ENCODE measurements around the gene PPRC1. TPM values are rescaled to one million over a fixed set of nuclear protein-coding genes. Genes with fewer than 3 reads are reported as not detected.
A peak's percentile ranks its signal among the peaks of the same experiment; 100 is the strongest.
"Not testable (repeated sequence)": the region's sequence is repeated elsewhere in the genome, so short reads cannot be mapped to it uniquely, and the experiment has no call there.

PPRC1 gene
- total and polyA plus RNA-seq, 4 experiments from 2014 or later, result 6.4 to 39.8 (median 29.6) TPM

DNA sequence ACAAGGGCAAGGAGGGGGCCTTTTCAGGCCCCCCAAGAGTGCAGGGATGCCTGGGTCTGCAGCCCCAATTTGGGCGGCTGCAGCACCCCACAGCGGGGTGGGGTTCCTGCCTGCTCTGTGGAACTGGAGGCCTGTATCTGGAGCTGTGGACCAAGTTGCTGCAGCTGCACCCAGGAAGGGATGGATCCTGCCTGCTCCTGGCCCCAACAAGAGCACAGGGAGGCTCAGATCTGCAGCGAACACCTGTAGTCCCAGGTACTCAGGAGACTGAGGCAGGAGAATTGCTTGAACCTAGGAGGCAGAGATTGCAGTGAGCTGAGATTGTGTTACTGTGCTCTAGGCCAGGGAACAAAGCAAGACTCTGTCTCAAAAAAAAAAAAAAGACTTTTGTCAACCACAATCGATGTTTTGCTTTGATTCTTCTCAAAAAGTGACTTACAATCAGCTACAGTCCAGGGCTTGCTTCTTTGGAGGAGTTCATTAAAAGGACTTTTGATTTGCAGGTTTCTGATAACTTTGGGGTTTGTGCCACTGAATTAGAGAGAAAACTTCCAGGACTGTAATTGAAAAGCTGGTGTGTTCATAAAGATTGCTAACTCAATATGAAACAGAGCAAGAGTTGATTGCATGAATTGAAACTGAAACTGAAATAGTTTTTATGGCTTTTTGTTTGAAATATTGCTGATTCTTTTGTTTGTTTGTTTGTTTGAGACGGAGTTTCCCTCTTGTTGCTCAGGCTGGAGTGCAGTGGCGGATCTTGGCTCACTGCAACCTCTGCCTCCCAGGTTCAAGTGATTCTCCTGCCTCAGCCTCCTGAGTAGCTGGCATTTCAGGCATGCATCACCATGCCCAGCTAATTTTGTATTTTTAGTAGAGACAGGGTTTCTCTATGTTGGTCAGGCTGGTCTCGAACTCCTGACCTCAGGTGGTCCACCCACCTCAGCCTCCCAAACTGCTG lies 56.4 kb downstream of the PPRC1 start:
- H3K4me3 ChIP-seq (ENCODE audit: low read length in 2 of 2); H3K27me3 ChIP-seq (ENCODE audit: insufficient read depth, low read length); intact Hi-C loops (cut with micrococcal nuclease); H3K36me3 Mint-ChIP-seq; H3K9me3 ChIP-seq (ENCODE audit: control insufficient read depth in 1 of 2, low read length in 2 of 2); H3K27me3 Mint-ChIP-seq; H3K36me3 ChIP-seq (ENCODE audit: insufficient read depth, low read length): not testable (repeated sequence)
- Histone ChIP-seq H3K27ac (ENCODE audit: low read depth, low read length) (peak overlapping the region; percentile 32), H3K4me1 (ENCODE audit: insufficient read depth, low read length) (peaks cover 22% of the 10 kb centered on the region)
- peaks cover 9 to 17% (median 10%) of the 10 kb centered on the region in 4 donors for H3K4me1 Mint-ChIP-seq
- peak overlapping the region; percentile 69 to 88 (median 80) for H3K4me3 Mint-ChIP-seq
- CTCF ChIA-PET (ENCODE audit: partially characterized antibody), result interaction anchor here (1.3 to 2.2 kb wide), 2 partner anchors 20 to 57 kb away, joined by 3 to 11 read pairs; partner anchors contain the start of gene GBF1
- peak in 4 of 5 donors; percentile 12 to 42 (median 18) for DNase-seq
- peaks cover 0 to 12% (median 3%) of the 10 kb centered on the region in 8 donors for H3K9me3 Mint-ChIP-seq
- POLR2A ChIA-PET (ENCODE audit: partially characterized antibody), result interaction anchor here (0.7 to 0.9 kb wide), 3 partner anchors 37 to 808 kb away, joined by 3 read pairs; partner anchors contain the start of genes ELOVL3 and NOLC1
- H3K27ac Mint-ChIP-seq, result peak overlapping the region; percentile 83 to 94 (median 90)

DNA sequence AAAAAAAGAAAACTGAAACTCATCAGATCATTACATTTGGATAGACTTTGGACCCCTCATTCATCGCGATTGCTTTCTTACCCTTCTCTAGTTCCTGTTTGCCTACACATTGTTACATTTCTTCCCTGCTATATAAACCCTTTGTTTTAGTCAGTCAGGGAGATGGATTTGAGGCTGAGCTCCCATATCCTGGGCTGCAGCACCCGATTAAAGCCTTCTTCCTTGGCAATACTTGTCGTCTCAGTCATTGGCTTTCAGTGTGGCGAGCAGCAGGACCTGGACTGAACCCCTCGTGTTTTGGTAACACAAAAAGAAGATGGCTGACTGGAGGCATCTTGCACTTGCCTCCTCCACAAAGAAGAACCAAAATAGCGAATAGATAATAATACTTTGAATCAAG lies 59.1 kb downstream of the PPRC1 start:
- Histone ChIP-seq H3K27ac (ENCODE audit: low read depth, low read length) (no peak overlapping the region), H3K9me3 (ENCODE audit: control insufficient read depth in 1 of 2, low read length in 2 of 2) (no peaks in the 10 kb centered on the region), H3K27me3 (ENCODE audit: insufficient read depth, low read length) (no peaks in the 10 kb centered on the region), H3K4me1 (ENCODE audit: insufficient read depth, low read length) (peaks cover 22% of the 10 kb centered on the region), H3K4me3 (ENCODE audit: low read length in 2 of 2) (no peak overlapping the region), H3K36me3 (ENCODE audit: insufficient read depth, low read length) (no peaks in the 10 kb centered on the region)
- CTCF ChIA-PET (ENCODE audit: partially characterized antibody), result no interaction called here
- H3K9me3 Mint-ChIP-seq, result peaks cover 0 to 9% (median 2%) of the 10 kb centered on the region in 8 donors
- no peaks in the 10 kb centered on the region for H3K36me3 Mint-ChIP-seq
- H3K27ac Mint-ChIP-seq, result peak overlapping the region in 1 of 7 donors; percentile 26
- no peak for DNase-seq
- intact Hi-C loops (cut with micrococcal nuclease), result no loop called here
- no peak overlapping the region for H3K4me3 Mint-ChIP-seq
- H3K27me3 Mint-ChIP-seq, result no peaks in the 10 kb centered on the region
- POLR2A ChIA-PET (ENCODE audit: partially characterized antibody), result no interaction called here
- H3K4me1 Mint-ChIP-seq, result peaks cover 9 to 17% (median 10%) of the 10 kb centered on the region in 4 donors

DNA sequence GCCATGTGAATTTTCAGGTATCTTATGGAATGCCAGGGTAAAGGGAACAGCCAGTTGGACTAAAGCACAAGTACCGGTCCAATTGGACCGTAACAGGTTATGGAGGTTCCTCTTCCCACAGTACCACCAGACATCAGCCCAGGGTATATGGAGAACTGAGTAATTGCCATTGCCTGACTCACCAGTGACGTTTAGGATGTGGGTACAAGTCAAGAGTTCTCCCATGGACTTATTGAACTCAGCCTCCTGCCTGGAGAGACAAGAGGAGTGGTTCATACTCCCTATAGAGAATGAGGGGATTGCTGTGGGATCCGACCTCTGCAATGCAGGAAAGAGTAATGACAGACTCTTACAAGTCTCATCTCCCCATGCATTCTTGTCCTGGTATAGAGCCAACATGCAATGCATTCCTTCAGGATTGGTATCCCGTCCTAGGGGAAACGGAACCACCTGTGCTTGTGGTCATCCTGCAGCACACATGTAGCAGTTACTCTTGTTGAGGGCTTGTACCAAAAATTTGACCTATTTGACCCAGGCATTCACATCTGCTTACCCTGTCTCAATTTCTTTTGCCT lies 62.5 kb downstream of the PPRC1 start:
- no peaks in the 10 kb centered on the region for H3K36me3 ChIP-seq (ENCODE audit: insufficient read depth, low read length)
- no peaks in the 10 kb centered on the region for H3K4me1 ChIP-seq (ENCODE audit: insufficient read depth, low read length)
- ChIA-PET CTCF (ENCODE audit: partially characterized antibody) (no interaction called here), POLR2A (ENCODE audit: partially characterized antibody) (no interaction called here)
- Mint-ChIP-seq H3K27ac (no peak overlapping the region), H3K4me3 (no peak overlapping the region), H3K27me3 (peaks cover 0 to 4% of the 10 kb centered on the region in 2 donors), H3K36me3 (no peaks in the 10 kb centered on the region), H3K4me1 (no peaks in the 10 kb centered on the region), H3K9me3 (peaks cover 0 to 8% (median 2%) of the 10 kb centered on the region in 8 donors)
- no peak overlapping the region for H3K27ac ChIP-seq (ENCODE audit: low read depth, low read length)
- DNase-seq, result no peak
- H3K4me3 ChIP-seq (ENCODE audit: low read length in 2 of 2), result no peak overlapping the region
- no peaks in the 10 kb centered on the region for H3K9me3 ChIP-seq (ENCODE audit: control insufficient read depth in 1 of 2, low read length in 2 of 2)
- intact Hi-C loops (cut with micrococcal nuclease), result no loop called here
- H3K27me3 ChIP-seq (ENCODE audit: insufficient read depth, low read length), result no peaks in the 10 kb centered on the region

DNA sequence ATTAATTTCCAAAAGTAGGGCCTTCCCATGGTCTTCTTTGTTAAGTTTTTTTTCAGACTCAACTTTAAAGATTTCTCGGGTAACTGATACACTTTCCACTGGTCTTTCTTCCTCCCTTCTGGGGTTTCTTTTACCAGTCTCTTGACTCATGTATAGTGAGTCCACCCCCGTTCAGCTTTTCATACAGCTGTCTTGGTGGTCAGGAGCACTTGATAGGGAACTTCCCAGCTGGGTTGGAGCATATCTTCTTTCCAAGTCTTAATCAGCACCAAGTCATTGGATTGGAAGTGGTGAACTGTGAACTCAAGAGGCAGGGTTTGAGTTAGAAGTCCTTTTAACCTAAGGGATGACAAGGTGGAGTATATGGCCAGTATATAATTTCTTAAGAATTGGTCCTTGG lies 64.1 kb downstream of the PPRC1 start:
- no peak for DNase-seq
- intact Hi-C loops (cut with micrococcal nuclease), result no loop called here
- H3K9me3 Mint-ChIP-seq, result peaks cover 0 to 3% (median under 1%) of the 10 kb centered on the region in 8 donors
- H3K27ac Mint-ChIP-seq, result no peak overlapping the region
- H3K4me1 ChIP-seq (ENCODE audit: insufficient read depth, low read length), result no peaks in the 10 kb centered on the region
- H3K36me3 Mint-ChIP-seq, result no peaks in the 10 kb centered on the region
- H3K4me1 Mint-ChIP-seq, result no peaks in the 10 kb centered on the region
- no peak overlapping the region for H3K4me3 Mint-ChIP-seq
- H3K36me3 ChIP-seq (ENCODE audit: insufficient read depth, low read length), result no peaks in the 10 kb centered on the region
- no peak overlapping the region for H3K27ac ChIP-seq (ENCODE audit: low read depth, low read length)
- POLR2A ChIA-PET (ENCODE audit: partially characterized antibody), result no interaction called here
- CTCF ChIA-PET (ENCODE audit: partially characterized antibody), result no interaction called here
- H3K4me3 ChIP-seq (ENCODE audit: low read length in 2 of 2), result no peak overlapping the region
- H3K9me3 ChIP-seq (ENCODE audit: control insufficient read depth in 1 of 2, low read length in 2 of 2), result no peaks in the 10 kb centered on the region
- peaks cover 0 to 4% of the 10 kb centered on the region in 2 donors for H3K27me3 Mint-ChIP-seq
- no peaks in the 10 kb centered on the region for H3K27me3 ChIP-seq (ENCODE audit: insufficient read depth, low read length)

DNA sequence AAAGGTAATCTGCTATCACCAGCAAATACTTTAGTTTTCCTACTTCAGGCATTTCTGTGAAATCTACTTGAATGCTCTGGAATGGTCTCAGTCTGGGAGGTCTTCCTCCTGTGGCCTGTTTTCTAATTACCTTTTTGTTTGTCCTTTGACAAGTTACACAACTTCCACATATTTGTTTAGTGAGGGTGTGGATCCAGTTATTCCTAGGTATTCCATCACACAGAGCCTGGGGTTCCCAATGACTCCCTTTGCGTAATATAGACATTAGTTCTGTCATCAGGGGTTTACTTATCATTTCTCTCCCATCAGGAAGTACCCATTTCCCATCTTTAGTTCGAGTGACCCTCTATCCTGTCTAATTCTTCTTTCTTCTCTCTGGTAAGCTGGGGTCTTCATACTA lies 65.2 kb downstream of the PPRC1 start:
- DNase-seq, result no peak
- H3K27me3 ChIP-seq (ENCODE audit: insufficient read depth, low read length), result no peaks in the 10 kb centered on the region
- no peaks in the 10 kb centered on the region for H3K9me3 ChIP-seq (ENCODE audit: control insufficient read depth in 1 of 2, low read length in 2 of 2)
- no peak overlapping the region for H3K4me3 ChIP-seq (ENCODE audit: low read length in 2 of 2)
- peaks cover 0 to under 1% (median 0%) of the 10 kb centered on the region in 8 donors for H3K9me3 Mint-ChIP-seq
- H3K36me3 ChIP-seq (ENCODE audit: insufficient read depth, low read length), result no peaks in the 10 kb centered on the region
- POLR2A ChIA-PET (ENCODE audit: partially characterized antibody), result no interaction called here
- no peaks in the 10 kb centered on the region for H3K4me1 Mint-ChIP-seq
- no peak overlapping the region for H3K27ac Mint-ChIP-seq
- CTCF ChIA-PET (ENCODE audit: partially characterized antibody), result no interaction called here
- no peak overlapping the region for H3K27ac ChIP-seq (ENCODE audit: low read depth, low read length)
- H3K4me3 Mint-ChIP-seq, result peak overlapping the region in 1 of 8 donors; percentile 55
- H3K36me3 Mint-ChIP-seq, result no peaks in the 10 kb centered on the region
- H3K27me3 Mint-ChIP-seq, result peaks cover 0 to 7% of the 10 kb centered on the region in 2 donors
- intact Hi-C loops (cut with micrococcal nuclease), result no loop called here
- no peaks in the 10 kb centered on the region for H3K4me1 ChIP-seq (ENCODE audit: insufficient read depth, low read length)

Other genes with a start within 250 kb of the PPRC1 start
- gene ARMH3, start 76.9 kb upstream of the PPRC1 start, total RNA-seq, result 10 to 100 TPM; 31.4 to 31.8 TPM
- 10 to 100 TPM; 21.9 to 28.7 TPM for gene ARMH3, start 76.9 kb upstream of the PPRC1 start, polyA plus RNA-seq
- 10 to 100 TPM; 25.1 to 27.9 TPM for gene HPS6, start 67.7 kb upstream of the PPRC1 start, total RNA-seq
- gene HPS6, start 67.7 kb upstream of the PPRC1 start, polyA plus RNA-seq, result 10 to 100 TPM; 27.0 to 27.1 TPM
- gene LDB1, start 12.7 kb upstream of the PPRC1 start, total RNA-seq, result 100 to 1,000 TPM; 131 to 135 TPM
- gene LDB1, start 12.7 kb upstream of the PPRC1 start, polyA plus RNA-seq, result 10 to 100 TPM in 1 of 2 donors, 1 to 10 TPM in 1; 10.0 to 48.6 TPM
- gene NOLC1, start 19.3 kb downstream of the PPRC1 start, total RNA-seq, result 10 to 100 TPM; 63.7 to 71.6 TPM
- 10 to 100 TPM; 20.0 to 75.0 TPM for gene NOLC1, start 19.3 kb downstream of the PPRC1 start, polyA plus RNA-seq
- not detected for gene ELOVL3, start 93.3 kb downstream of the PPRC1 start, total RNA-seq
- gene ELOVL3, start 93.3 kb downstream of the PPRC1 start, polyA plus RNA-seq, result not detected
- not detected for gene PITX3, start 108.5 kb downstream of the PPRC1 start, total RNA-seq
- gene PITX3, start 108.5 kb downstream of the PPRC1 start, polyA plus RNA-seq, result not detected
- gene GBF1, start 112.5 kb downstream of the PPRC1 start, total RNA-seq, result 10 to 100 TPM; 39.6 to 44.7 TPM
- gene GBF1, start 112.5 kb downstream of the PPRC1 start, polyA plus RNA-seq, result 10 to 100 TPM in 1 of 2 donors, 1 to 10 TPM in 1; 3.1 to 23.9 TPM

Data from CD4-positive, alpha-beta memory T cell (primary cell).